Measurements from ENCODE around the gene FRRS1. TPM values are rescaled to one million over a fixed set of nuclear protein-coding genes. Genes with fewer than 3 reads are reported as not detected.

FRRS1 gene
- polyA plus RNA-seq, 1 donor from 2014 or later: not detected

- Histone ChIP-seq H3K9ac (ENCODE audit: low read length) (peak overlapping the region; percentile 41), H3K36me3 (ENCODE audit: insufficient read depth, low read length) (no peaks in the 10 kb centered on the region), H3K9me3 (ENCODE audit: low read length) (no peaks in the 10 kb centered on the region), H4K20me1 (ENCODE audit: insufficient read depth) (no peaks in the 10 kb centered on the region), H3K4me2 (ENCODE audit: low read length) (no peak overlapping the region), H3K9me2 (ENCODE audit: insufficient read depth, low read length) (no peaks in the 10 kb centered on the region), H3K27me3 (ENCODE audit: insufficient read depth, low read depth, low read length) (no peaks in the 10 kb centered on the region), H3F3A (ENCODE audit: insufficient read depth, low read length, poor library complexity, severe bottlenecking) (no peaks in the 10 kb centered on the region), H2AFZ (ENCODE audit: low read depth, low read length) (no peak overlapping the region), H3K79me2 (replicated peaks; ENCODE audit: insufficient read depth, low read length) (no peaks in the 10 kb centered on the region), H3K27ac (ENCODE audit: low read length) (peak overlapping the region; percentile 61), H3K4me3 (ENCODE audit: low read length) (peak overlapping the region; percentile 12)
- TF ChIP-seq MXI1 (conservative IDR thresholded peaks at IDR 0.05; ENCODE audit: poor library complexity, severe bottlenecking) (peak; percentile 48), SMC3 (conservative IDR thresholded peaks at IDR 0.05; ENCODE audit: poor library complexity) (peak; percentile 89), RAD21 (conservative IDR thresholded peaks at IDR 0.05) (peak; percentile 90), TAF1 (IDR thresholded peaks at IDR 0.05; ENCODE audit: low read depth) (no peak), REST (IDR thresholded peaks at IDR 0.05; ENCODE audit: borderline replicate concordance) (no peak), EP300 (conservative IDR thresholded peaks at IDR 0.05; ENCODE audit: poor library complexity, severe bottlenecking) (peak; percentile 34), CTCF (IDR thresholded peaks at IDR 0.05; ENCODE audit: poor library complexity, severe bottlenecking) (peak; percentile 91), POLR2AphosphoS5 (IDR thresholded peaks at IDR 0.05) (peak; percentile 38)
Observed at GRCh38 chr1:99808391-99809115, 42.1 kb upstream of the FRRS1 start.

GRCh38 chr1:99806882-99807281 is 40.4 kb upstream of the FRRS1 start:
- Histone ChIP-seq H2AFZ (ENCODE audit: low read depth, low read length) (no peak overlapping the region), H3K36me3 (ENCODE audit: insufficient read depth, low read length) (no peaks in the 10 kb centered on the region), H3K9ac (ENCODE audit: low read length) (no peak overlapping the region), H3K9me2 (ENCODE audit: insufficient read depth, low read length) (no peaks in the 10 kb centered on the region), H3K9me3 (ENCODE audit: low read length) (no peaks in the 10 kb centered on the region), H3K4me2 (ENCODE audit: low read length) (no peak overlapping the region), H3K27ac (ENCODE audit: low read length) (no peak overlapping the region), H3K4me3 (ENCODE audit: low read length) (no peak overlapping the region), H3K79me2 (replicated peaks; ENCODE audit: insufficient read depth, low read length) (no peaks in the 10 kb centered on the region), H3K27me3 (ENCODE audit: insufficient read depth, low read depth, low read length) (no peaks in the 10 kb centered on the region), H4K20me1 (ENCODE audit: insufficient read depth) (no peaks in the 10 kb centered on the region), H3F3A (ENCODE audit: insufficient read depth, low read length, poor library complexity, severe bottlenecking) (no peaks in the 10 kb centered on the region)
- TF ChIP-seq CTCF (IDR thresholded peaks at IDR 0.05; ENCODE audit: poor library complexity, severe bottlenecking): no peak
- TF ChIP-seq EZH2 (IDR thresholded peaks at IDR 0.05; ENCODE audit: borderline replicate concordance, insufficient read depth, low read length, poor library complexity, severe bottlenecking): no peak

Data from neural cell (in vitro differentiated cells).